GM18519 (cell line): ENCODE measurements around the gene IRS1.

ENCODE experiments used
- ATAC-seq: cut with Tn5 transposase; IDR thresholded peaks from one replicate; pipeline ENCODE4 v1.9.1; 2021; ENCODE audit warnings: mild to moderate bottlenecking, moderate library complexity; ENCODE audit not compliant: unreplicated experiment, low FRiP score

IRS1 gene

GRCh38 chr2:226732478-226733188, 67.0 kb downstream of the IRS1 start:
- no peak for ATAC-seq

DNA sequence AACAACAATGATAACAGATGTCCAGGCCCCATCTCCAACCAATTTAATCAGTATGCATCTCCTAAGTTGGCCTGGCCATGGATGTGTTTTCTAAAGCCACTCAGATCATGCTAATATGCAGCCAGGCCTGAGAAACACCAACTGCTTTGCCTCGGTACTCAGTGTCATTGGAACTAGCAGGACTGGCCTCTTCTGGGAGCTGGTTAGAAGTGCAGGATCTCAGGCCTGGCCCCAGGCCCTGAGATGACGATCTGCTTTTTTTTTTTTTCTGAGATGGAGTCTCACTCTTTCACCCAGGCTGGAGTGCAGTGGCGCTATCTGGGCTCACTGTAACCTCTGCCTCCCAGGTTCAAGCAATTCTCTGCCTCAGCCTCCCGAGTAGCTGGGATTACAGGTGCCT, 69.1 kb downstream of the IRS1 start:
- ATAC-seq, result no peak

DNA sequence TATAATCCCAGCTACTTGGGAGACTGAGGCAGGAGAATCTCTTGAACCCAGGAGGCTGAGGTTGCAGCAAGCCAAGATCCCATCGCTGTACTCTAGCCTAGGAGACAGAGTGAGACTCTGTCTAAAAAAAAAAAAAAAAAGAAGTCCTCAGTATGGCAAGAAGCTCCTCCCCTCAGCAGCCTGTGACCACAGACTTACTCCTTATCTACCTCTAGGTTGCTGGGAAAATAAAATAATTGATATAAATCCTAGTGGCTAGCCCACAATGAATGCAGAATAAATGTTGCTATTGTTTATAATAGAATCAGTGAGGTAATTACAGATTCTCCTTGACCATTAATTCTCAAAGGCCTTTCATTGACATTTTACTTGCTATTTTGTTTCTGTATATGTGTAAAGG, 70.6 kb downstream of the IRS1 start:
- no peak for ATAC-seq

- no peak for ATAC-seq
Observed at GRCh38 chr2:226727251-226727650, 72.4 kb downstream of the IRS1 start.

DNA sequence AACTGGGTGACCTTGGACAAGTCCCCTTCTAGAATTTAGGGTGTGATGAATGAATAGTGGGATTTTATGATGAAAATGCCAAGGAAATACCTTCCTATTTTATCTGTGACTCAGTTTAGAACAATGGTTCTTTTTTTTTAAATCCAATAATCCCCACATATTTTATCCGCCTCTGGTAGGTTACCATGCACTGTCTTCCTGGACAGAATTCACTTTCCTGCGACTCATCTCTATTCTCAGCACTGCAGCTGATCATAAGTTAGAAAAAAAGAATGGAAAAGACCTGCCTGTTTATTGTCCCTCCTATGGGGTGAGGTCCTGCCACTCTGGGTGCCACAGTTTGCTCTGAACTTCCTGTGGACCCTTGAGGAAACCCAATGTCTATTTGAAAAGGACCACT, 73.1 kb downstream of the IRS1 start:
- ATAC-seq, result no peak

- no peak for ATAC-seq
Observed at GRCh38 chr2:226725126-226725860, 74.3 kb downstream of the IRS1 start.

GRCh38 chr2:226721541-226721940, 78.1 kb downstream of the IRS1 start:
- no peak for ATAC-seq

DNA sequence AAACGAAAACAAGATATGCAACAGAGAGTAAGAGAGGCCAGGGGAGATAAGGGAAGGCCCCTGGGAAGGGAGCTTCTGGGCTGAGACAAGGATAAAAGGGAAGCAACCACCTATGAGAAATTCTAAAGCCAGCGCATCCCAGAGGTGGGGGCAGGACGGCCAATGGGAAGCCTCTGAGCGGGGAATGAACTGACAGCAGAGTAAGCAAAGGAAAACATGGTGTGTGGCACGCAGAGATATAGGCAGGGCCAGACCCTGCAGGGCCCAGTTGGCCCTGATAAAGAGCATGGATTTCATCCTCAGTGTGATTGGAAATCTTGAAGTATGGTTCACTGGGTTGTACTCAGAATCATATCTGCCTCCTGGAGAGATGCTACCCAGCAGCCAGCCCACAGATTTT, 78.7 kb downstream of the IRS1 start:
- no peak for ATAC-seq

GRCh38 chr2:226717719-226718118, 81.9 kb downstream of the IRS1 start:
- no peak for ATAC-seq

GRCh38 chr2:226716126-226716525, 83.5 kb downstream of the IRS1 start:
- ATAC-seq, result no peak

GRCh38 chr2:226715347-226715990, 84.2 kb downstream of the IRS1 start:
- ATAC-seq, result no peak

DNA sequence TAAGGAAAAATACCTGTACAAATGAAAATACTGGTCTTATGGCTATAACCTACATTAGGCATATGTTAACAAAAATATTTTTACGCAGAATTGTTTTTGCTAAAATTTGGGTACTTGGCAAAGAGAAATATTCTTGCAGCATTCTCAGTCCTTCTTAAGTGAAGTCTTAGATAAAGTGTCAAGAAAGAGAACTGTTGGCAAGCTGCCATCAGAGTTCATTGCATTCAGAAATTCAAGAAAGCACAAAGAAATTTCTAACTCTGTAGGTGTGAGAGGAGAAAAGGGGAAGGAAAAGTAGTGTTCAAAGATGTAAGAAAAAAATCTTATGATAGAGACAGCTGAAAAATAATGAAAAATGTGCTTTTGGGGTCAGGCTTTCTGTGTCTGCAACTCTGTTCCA, 86.7 kb downstream of the IRS1 start:
- no peak for ATAC-seq

DNA sequence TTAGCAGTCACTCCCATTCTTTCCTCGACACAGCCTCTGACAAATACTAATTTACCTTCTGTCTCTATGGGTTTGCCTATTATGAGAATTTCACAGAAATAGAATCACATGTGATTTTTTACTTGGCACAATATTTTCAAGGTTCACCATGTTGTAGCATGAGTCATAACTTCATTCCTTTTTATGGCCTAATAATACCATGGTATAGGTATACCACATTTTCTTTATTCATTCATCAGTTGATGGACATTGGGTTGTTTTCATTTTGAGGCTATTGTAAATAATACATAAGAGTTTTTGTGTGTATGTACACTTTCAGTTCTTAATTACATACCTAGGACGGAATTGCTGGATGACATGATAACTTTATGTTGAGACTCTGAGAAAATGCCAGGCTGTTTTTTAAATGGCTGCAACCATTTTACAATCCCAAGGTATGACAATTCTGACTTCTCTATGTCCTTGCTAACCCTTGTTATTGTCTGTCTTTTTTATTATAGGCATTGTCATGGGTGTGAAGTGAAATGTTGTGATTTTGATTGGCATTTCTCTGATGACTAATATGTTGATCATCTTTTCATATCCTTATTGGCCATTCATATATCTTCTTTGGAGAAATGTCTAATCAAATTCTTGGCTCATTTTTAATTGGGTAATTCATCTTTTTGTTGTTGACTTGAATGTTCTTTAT, 87.9 kb downstream of the IRS1 start:
- ATAC-seq, result no peak

- ATAC-seq, result no peak
Observed at GRCh38 chr2:226707499-226707898, 92.1 kb downstream of the IRS1 start.

DNA sequence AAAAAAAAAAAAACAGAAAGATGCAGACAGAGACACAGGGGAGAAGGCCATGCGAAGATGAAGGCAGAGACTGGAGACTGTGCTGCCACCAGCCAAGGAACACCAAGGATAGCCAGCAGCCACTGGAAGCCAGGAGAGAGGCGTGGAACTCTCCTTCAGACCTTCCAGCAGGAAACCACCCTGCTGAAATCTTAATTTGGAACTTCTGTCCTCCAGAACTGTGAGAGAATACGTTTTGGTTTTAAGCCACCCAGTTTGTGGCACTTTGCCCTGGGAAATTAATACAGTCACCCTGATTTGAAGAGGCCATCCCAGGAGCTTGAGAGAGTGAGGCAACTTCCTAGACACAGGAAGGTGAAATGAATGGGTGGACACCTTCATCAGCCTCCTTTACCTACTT, 93.7 kb downstream of the IRS1 start:
- ATAC-seq, result no peak

DNA sequence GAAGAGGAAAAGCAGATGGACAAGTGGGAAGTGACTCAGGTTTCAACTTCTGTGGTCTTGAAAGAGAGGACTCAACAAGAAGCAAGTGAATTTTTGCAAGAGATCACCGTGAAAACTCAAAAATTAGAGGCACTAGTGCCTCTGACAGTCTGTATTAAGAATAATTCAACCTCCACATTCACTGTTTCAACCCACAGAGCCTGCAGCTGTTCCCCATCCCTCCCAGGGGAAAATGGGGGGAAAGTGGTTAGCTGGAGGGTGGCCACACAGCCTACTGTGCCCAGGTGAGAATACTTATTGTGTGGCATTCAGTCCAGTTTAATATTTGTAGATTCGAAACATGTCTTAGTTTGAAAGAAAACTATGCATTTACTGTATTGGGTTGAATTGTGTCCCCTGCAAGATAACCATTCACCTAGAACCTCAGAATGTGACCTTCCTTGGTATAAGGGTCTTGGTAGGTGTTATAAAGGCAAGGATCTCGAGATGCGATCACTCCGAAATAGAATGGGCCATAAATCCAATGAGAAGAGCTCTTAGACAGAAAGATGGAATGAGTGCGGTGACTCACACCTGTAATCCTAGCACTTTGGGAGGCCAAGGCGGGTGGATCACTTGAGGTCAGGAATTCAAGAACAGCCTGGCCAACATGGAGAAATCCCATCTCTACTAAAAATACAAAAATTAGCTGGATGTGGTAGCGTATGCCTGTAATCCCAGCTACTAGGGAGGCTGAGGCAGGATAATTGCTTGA, 94.3 kb downstream of the IRS1 start:
- ATAC-seq, result no peak

- ATAC-seq, result no peak
Observed at GRCh38 chr2:226703514-226703913, 96.1 kb downstream of the IRS1 start.

GRCh38 chr2:226702376-226702775, 97.2 kb downstream of the IRS1 start:
- ATAC-seq, result no peak

GRCh38 chr2:226701052-226701451, 98.6 kb downstream of the IRS1 start:
- ATAC-seq, result peak; percentile 55

DNA sequence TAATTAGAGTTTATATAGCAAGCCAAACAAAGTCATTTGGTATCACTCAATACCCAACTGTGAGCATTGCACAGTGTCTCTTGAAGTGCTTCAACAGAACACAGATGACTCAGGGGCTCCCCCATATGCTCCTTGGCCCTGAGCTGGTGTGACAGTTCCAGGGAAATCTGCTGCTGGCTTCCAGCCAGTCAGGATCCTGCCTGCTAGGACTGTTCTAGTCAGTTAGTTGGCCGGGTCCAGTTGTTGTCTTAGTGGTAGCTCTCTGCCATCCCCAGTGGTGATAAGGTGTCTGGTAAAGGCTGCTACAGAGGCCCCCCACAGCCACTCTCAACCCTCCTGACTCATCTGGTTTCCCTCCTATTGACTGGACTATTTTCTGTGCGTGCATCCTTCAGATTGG, 100.3 kb downstream of the IRS1 start:
- no peak for ATAC-seq
